Transverse colon (tissue), 4 donors: ENCODE results near the gene ARHGAP10.

Experiments
- CTCF ChIP-seq, 5 experiments: fragments of 200-600 bp in 3 of 5; fragments of 450-650 bp in 2 of 5; sonication (generic) in 3 of 5; IDR thresholded peaks; 1 replicate in 2 of 5; 2 replicates in 3 of 5; pipeline ENCODE4 v1.5.1; 2016 to 2017; ENCODE audit warnings: antibody characterized with exemption in 5 of 5, inconsistent platforms in 3 of 5, mild to moderate bottlenecking in 2 of 5, moderate library complexity in 1 of 5
- EP300 ChIP-seq: sonication (generic); formaldehyde crosslinking; IDR thresholded peaks from one replicate; pipeline ENCODE4 v1.6.1; 2017; ENCODE audit warnings: antibody characterized with exemption, low read depth
- POLR2A ChIP-seq: fragments of 450-650 bp; IDR thresholded peaks from one replicate; pipeline ENCODE4 v1.6.1; 2016; ENCODE audit warnings: antibody characterized with exemption, mild to moderate bottlenecking, moderate library complexity
- POLR2AphosphoS5 ChIP-seq, 3 donors: sonication (generic); formaldehyde crosslinking; IDR thresholded peaks; one replicate each; pipeline ENCODE4 v1.6.1; 2016; ENCODE audit warnings: antibody characterized with exemption in 3 of 3

GRCh38 chr4:148034813-148035212 is 302.9 kb downstream of the ARHGAP10 start:
- TF ChIP-seq CTCF (IDR thresholded peaks at IDR 0.05) (no peak), EP300 (no peak), POLR2AphosphoS5 (IDR thresholded peaks at IDR 0.05) (no peak), POLR2A (no peak)
